Immature natural killer cell (primary cell): ENCODE measurements around the gene MLPH. TPM values are rescaled to one million over a fixed set of nuclear protein-coding genes. Genes with fewer than 3 reads are reported as not detected.

Experiments used
- DNase-seq, 3 donors: peaks; one replicate each; pipeline ENCODE4 v3.0.0; 2022; ENCODE audit warnings: mixed read lengths in 1 of 3
- H3K27ac Mint-ChIP-seq, 6 donors: one replicate each; pipeline ENCODE4 v1.8.0; 2020; ENCODE audit warnings: mixed read lengths in 6 of 6, mild to moderate bottlenecking in 5 of 6, inconsistent platforms in 4 of 6, moderate library complexity in 3 of 6
- H3K27me3 Mint-ChIP-seq, 3 donors: one replicate each; pipeline ENCODE4 v1.8.0; 2020 to 2021; ENCODE audit warnings: low read depth in 3 of 3, mild to moderate bottlenecking in 3 of 3, mixed read lengths in 3 of 3, moderate library complexity in 3 of 3, inconsistent platforms in 1 of 3
- H3K36me3 Mint-ChIP-seq, 3 donors: one replicate each; pipeline ENCODE4 v1.8.0; 2020; ENCODE audit warnings: mixed read lengths in 3 of 3, inconsistent platforms in 2 of 3, mild to moderate bottlenecking in 2 of 3
- H3K4me1 Mint-ChIP-seq, 2 donors: one replicate each; pipeline ENCODE4 v1.8.0; 2020; ENCODE audit warnings: inconsistent platforms in 2 of 2, mild to moderate bottlenecking in 2 of 2, mixed read lengths in 2 of 2, moderate library complexity in 1 of 2
- H3K4me3 Mint-ChIP-seq, 5 donors: one replicate each; pipeline ENCODE4 v1.8.0; 2020; ENCODE audit warnings: mild to moderate bottlenecking in 5 of 5, mixed read lengths in 5 of 5, inconsistent platforms in 3 of 5, moderate library complexity in 3 of 5
- H3K9me3 Mint-ChIP-seq, 6 donors: one replicate each; pipeline ENCODE4 v1.8.0; 2020; ENCODE audit warnings: mild to moderate bottlenecking in 6 of 6, mixed read lengths in 6 of 6, inconsistent platforms in 4 of 6, moderate library complexity in 3 of 6
- polyA plus RNA-seq, 3 donors: library from polyadenylated mRNA; unstranded; fragments of 300-500 nt; fragmentation: Illumina TruSeq; gene quantifications; one replicate each; pipeline ENCODE4 v1.2.3, GENCODE V29; 2021

MLPH gene
- polyA plus RNA-seq, 3 donors from 2014 or later: not detected

DNA sequence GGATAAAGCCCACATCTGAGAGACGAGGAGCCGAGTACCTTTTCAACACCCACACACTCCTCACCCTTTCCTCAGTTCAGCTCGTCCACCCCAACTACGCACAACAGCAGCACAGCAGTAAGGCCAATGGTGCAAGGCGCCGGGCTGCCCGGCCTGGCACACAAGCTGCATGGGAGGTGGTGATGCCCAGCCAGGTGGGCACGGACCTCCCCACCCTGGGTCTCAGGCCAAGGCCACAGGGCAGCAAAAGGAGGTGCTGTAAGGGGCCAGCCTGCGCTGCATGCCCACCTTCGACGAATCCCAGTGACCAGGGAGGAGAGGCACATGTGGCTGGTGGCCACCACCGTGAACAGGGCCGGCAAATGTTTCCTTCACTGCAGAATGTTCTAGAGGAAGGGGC is 36.5 kb upstream of the MLPH start:
- Mint-ChIP-seq H3K4me1 (no peaks in the 10 kb centered on the region), H3K4me3 (no peak overlapping the region), H3K27ac (no peak overlapping the region), H3K27me3 (peaks cover 0 to 8% (median 4%) of the 10 kb centered on the region in 3 donors), H3K9me3 (no peaks in the 10 kb centered on the region), H3K36me3 (no peaks in the 10 kb centered on the region)
- DNase-seq: no peak

DNA sequence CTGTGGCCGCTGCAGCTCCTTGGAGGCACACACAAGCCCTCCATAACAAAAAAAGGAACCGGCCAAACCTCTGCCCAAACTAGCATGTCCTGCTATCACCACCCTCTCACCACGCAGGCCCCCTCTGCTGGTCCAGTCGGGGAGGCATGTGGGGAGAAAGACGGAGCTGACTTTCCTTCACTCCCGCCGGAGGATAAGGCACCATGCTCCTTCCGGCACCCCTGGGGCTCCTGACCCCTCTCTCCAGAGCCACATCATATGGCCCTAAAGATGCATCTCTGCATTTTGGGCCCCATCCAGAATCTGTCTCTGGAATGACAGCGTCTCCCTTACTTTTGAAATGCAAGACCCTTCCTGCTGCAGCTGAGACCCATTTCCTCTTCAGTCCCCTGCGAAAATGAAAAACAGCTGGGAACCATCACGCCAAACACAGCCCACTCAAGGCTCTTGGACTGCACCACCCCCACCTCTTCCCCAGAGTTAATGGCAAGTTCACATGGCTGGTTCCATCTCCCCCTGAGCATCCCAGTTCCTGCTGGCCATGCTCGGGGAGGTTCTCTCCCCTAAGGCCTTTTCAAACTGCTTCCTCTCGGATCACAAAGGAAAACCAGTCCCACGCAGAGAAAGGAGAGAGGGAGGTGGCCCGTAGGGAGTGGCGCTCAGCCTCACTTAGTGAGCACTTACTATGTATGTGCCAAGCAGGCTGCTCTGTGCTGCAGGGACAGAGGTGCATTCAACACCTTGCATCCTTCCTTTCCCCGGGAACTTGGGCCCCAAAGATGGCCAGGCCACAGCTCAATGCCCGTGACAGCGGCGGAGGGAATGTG is 35.2 kb upstream of the MLPH start:
- no peak overlapping the region for H3K4me3 Mint-ChIP-seq
- no peak overlapping the region for H3K27ac Mint-ChIP-seq
- DNase-seq: no peak
- H3K9me3 Mint-ChIP-seq: no peaks in the 10 kb centered on the region
- H3K27me3 Mint-ChIP-seq: peaks cover 0 to 11% (median 4%) of the 10 kb centered on the region in 3 donors
- H3K4me1 Mint-ChIP-seq: no peaks in the 10 kb centered on the region
- no peaks in the 10 kb centered on the region for H3K36me3 Mint-ChIP-seq

DNA sequence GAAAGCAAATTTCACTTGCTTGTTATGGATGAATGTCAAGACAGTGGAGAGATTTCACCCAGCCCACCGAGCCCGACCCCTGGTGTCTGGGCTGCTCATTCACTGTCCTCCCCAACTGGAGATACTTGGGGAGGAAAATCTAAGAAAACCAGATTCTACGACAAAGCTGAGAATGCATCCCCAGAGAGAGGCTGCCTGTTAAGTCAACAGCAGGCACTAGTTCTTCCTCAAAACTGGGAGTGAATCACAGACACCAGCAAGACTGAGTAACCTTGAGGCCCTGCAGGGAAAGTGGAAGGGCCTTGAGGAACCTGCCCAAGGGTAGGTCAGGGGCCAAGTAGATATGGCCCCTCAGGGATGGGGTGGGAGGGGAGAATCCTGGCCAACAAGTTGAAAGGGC is 34.2 kb upstream of the MLPH start:
- Mint-ChIP-seq H3K36me3 (no peaks in the 10 kb centered on the region), H3K4me3 (no peak overlapping the region), H3K9me3 (no peaks in the 10 kb centered on the region), H3K27ac (peak overlapping the region in 1 of 6 donors; percentile 40), H3K27me3 (peaks cover 3 to 13% (median 6%) of the 10 kb centered on the region in 3 donors), H3K4me1 (no peaks in the 10 kb centered on the region)
- DNase-seq: no peak

DNA sequence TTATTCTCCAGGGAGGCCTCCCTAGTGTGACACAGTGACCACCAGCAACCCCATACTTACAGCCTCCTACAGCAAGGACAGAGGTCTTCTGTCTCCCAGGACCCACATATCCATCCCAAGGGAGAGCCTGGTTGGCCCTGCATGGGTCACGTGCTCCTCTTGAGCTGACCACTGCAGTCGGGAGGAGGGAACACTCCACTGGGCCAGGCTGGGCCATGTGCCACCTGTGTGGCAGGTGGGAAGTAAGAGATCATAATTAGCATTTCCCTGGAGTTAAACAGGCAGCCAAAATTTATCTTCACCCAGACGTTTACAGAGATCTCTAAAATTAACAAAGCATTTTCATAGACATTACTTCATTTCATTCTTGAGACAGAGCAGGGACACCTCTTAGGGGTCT is 33.4 kb upstream of the MLPH start:
- H3K36me3 Mint-ChIP-seq: no peaks in the 10 kb centered on the region
- no peaks in the 10 kb centered on the region for H3K9me3 Mint-ChIP-seq
- no peak overlapping the region for H3K27ac Mint-ChIP-seq
- no peak overlapping the region for H3K4me3 Mint-ChIP-seq
- peaks cover 3 to 13% (median 10%) of the 10 kb centered on the region in 3 donors for H3K27me3 Mint-ChIP-seq
- no peaks in the 10 kb centered on the region for H3K4me1 Mint-ChIP-seq
- DNase-seq: no peak

DNA sequence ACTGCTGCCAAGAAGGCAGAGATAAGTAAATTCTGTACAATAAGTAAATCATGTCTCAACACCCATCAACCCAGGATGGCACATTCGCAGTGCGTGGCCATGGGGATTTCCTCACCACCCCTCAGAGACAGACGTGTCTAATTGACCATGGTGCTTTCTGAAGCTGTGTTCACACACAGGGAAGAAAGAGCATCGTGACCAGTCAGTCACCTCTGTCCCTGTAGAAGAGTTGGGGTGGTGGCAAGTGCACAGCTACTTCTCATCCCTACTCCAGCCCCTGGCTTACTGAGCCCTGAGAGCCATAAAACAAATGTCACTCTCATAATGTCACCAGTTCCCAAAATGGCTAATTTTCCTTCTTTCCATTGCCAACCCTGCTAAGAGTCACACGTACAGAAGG is 31.3 kb upstream of the MLPH start:
- Mint-ChIP-seq H3K9me3 (no peaks in the 10 kb centered on the region), H3K4me3 (no peak overlapping the region), H3K36me3 (no peaks in the 10 kb centered on the region), H3K4me1 (no peaks in the 10 kb centered on the region), H3K27me3 (peaks cover 3 to 11% (median 10%) of the 10 kb centered on the region in 3 donors), H3K27ac (no peak overlapping the region)
- no peak for DNase-seq

DNA sequence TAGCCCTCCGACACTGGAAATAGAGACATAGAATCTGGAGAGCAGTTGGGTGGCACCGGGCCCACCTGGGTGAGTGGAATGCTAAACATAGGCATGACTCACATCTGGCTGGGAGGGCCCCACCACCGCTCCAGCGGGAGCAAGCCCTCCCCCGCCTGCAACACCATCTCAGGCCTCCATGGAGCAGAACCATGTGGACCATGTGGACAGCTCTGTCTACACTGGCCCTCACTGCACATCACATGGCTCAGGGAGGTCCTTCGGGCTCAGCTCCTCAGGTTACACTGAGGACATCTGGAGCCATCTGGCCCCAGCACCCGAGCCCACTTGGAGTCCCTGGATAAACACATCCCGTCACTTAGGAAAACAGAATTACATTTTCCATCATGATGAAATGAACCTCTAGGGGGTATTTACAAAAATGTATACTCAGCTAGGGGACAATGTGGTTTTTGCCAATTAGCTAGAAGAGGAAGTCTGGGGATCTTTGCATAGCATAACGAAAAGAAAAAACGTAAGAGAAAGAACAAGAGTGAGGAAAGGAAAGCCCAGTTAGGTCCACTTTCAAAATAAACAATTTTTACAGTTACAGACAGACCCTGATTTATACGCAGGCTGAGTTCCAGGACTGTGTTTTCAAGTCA is 30.7 kb upstream of the MLPH start:
- Mint-ChIP-seq H3K4me3 (no peak overlapping the region), H3K36me3 (no peaks in the 10 kb centered on the region), H3K27ac (no peak overlapping the region), H3K9me3 (no peaks in the 10 kb centered on the region), H3K27me3 (peaks cover 3 to 11% (median 10%) of the 10 kb centered on the region in 3 donors), H3K4me1 (no peaks in the 10 kb centered on the region)
- DNase-seq: no peak

DNA sequence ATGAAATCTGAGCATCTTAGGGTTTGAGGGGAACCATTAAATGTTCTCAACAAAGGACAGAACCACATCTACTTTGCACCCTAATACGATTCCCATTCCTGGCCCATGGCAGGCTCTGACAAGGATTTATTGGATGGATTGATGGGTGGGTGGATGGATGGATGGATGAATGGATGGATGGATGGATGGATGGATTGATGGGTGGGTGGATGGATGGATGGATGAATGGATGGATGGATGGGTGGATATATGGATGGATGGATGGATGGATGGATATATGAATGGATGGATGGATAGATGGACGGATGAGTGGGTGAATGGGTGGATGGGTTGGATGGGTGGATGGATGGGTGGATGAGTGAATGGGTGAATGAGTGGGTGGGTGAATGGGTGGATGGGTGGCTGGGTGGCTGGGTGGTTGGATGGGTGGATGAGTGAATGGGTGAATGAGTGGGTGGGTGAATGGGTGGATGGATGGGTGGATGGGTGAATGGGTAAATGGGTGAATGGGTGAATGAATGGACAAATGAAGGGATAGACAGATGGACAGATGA is 29.6 kb upstream of the MLPH start:
- H3K27me3 Mint-ChIP-seq: peaks cover 3 to 13% (median 11%) of the 10 kb centered on the region in 3 donors
- no peaks in the 10 kb centered on the region for H3K36me3 Mint-ChIP-seq
- H3K4me3 Mint-ChIP-seq: no peak overlapping the region
- no peak overlapping the region for H3K27ac Mint-ChIP-seq
- H3K4me1 Mint-ChIP-seq: no peaks in the 10 kb centered on the region
- no peaks in the 10 kb centered on the region for H3K9me3 Mint-ChIP-seq
- DNase-seq: no peak

DNA sequence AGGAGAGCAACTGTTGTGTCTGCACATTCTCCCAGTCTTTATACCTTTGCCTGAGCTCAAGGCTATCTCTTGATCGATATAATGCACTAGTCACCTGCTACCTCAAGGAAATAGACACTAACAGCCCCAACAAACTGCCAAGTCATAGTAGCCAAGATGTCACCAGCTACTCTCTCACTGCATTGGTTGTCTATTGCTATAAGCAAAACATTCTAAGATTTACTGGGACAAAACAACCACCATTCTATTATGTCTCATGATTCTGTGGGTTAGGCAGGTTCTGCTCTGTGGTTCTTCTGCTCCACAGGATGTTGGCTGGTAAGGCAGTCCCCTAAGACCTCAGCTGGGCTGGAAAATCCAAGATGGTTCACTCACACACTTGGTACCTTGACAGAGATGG is 28.5 kb upstream of the MLPH start:
- Mint-ChIP-seq H3K4me1 (no peaks in the 10 kb centered on the region), H3K27ac (no peak overlapping the region), H3K36me3 (no peaks in the 10 kb centered on the region)

DNA sequence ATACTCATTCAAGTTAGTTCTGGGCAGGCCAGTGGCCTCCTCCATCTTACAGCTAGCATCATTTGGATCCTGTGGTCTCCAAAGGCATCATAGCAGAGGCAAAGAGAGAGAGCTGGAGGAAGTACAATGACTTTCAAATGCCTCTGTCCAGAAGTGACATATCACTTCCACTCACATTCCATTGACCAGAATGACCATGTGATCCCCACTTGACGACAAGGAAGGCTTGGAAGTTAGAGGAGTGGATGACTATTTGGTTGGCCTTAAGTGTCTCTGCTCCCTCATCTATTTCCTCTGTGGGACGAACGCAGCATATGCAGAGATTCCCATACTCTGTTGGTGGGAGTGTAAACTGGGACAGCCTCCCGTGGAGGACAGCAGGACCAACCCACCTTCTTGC is 27.8 kb upstream of the MLPH start:
- no peak overlapping the region for H3K27ac Mint-ChIP-seq

More for the DNA sequence above, 28.5 kb upstream of the MLPH start:
- Mint-ChIP-seq H3K9me3 (no peaks in the 10 kb centered on the region), H3K4me3 (no peak overlapping the region), H3K27me3 (peaks cover 3 to 13% (median 11%) of the 10 kb centered on the region in 3 donors)
- DNase-seq: no peak

DNA sequence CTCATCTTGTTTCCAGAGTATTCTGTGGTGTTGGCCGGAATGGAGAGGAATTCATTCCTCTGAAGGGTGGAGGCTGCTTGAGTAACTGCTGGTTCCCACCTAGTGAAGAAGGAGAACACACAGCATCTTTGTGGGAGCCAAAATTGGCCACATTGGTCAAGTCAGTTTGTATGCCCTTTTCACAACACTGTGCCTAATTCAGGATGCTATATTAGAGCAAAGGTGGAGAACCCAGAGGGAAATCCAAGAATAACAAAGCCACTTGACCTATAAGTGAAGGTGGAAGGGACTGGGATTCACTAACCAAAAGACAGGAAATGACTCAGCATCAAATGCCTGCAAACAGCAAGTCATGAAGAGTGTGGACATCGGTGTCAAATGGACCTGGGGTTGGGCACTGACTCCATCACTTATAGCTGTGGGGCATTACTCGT is 27.3 kb upstream of the MLPH start:
- Mint-ChIP-seq H3K27ac (no peak overlapping the region), H3K9me3 (no peaks in the 10 kb centered on the region), H3K4me3 (no peak overlapping the region), H3K27me3 (peaks cover 3 to 15% (median 9%) of the 10 kb centered on the region in 3 donors), H3K4me1 (no peaks in the 10 kb centered on the region), H3K36me3 (no peaks in the 10 kb centered on the region)
- DNase-seq: no peak

More for the DNA sequence above, 27.8 kb upstream of the MLPH start:
- Mint-ChIP-seq H3K4me3 (no peak overlapping the region), H3K4me1 (no peaks in the 10 kb centered on the region), H3K27me3 (peaks cover 3 to 13% (median 9%) of the 10 kb centered on the region in 3 donors), H3K36me3 (no peaks in the 10 kb centered on the region), H3K9me3 (no peaks in the 10 kb centered on the region)
- DNase-seq: no peak

DNA sequence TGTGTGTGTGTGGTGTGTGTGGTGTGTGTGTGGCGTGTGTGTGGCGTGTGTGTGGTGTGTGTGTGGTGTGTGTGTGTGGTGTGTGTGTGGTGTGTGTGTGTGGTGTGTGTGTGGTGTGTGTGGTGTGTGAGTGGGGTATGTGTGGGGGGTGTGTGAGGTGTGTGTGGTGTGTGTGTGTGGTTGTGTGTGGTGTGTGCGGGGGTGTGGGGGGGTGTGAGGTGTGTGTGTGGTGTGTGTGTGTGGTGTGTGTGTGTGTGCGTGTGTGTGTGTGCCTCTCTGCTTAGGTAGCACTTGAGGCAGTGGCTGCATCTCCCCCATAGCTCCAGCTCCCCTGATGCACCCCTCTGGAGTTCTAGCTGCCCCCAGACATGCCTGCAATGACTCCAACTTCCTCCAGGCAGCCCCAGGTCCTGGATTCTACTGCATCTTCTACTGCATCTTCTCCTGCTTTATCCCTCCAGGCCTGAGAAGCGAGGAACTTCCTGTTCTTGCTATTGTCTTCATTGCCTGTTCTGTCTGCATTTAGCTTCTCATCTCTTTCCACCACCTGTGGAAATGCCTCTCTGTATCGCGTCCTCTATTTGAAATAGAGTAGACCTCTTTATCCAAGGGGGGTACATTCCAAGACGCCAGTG is 22.2 kb upstream of the MLPH start:
- Mint-ChIP-seq H3K36me3 (no peaks in the 10 kb centered on the region), H3K27ac (no peak overlapping the region), H3K4me3 (no peak overlapping the region), H3K27me3 (peaks cover 2 to 11% (median 2%) of the 10 kb centered on the region in 3 donors), H3K9me3 (no peaks in the 10 kb centered on the region), H3K4me1 (no peaks in the 10 kb centered on the region)
- no peak for DNase-seq

DNA sequence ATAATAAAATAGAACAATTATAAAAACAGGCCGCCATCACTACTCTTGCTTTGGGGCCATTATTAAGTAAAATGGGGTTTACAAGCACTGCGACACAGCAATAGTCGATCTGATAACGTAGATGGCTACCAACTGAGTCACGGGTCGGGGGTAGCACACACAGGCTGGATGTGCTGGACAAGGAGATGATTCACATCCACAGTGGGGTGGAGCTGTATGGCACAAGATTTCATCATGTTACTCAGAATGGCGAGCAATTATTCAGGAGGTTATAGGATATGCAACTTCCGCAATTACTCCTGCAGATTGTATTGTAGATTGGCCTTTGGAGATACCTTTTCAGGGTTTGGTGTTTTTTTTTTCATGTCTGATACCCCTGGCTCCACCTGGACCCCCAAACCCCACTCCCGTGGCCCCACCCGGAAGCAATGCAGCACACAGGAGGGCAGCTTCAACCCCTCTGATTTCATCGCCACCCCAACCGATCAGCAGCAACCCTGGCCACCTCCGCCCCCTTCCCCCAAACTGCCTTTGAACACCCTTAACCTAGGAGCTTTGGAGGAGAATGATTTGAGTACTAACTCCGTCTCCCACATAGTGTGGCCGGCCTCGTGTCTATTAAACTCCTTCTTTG is 21.4 kb upstream of the MLPH start:
- Mint-ChIP-seq H3K27me3 (peaks cover 2 to 11% (median 5%) of the 10 kb centered on the region in 3 donors), H3K9me3 (no peaks in the 10 kb centered on the region), H3K27ac (no peak overlapping the region), H3K4me1 (no peaks in the 10 kb centered on the region), H3K36me3 (no peaks in the 10 kb centered on the region), H3K4me3 (no peak overlapping the region)
- no peak for DNase-seq

DNA sequence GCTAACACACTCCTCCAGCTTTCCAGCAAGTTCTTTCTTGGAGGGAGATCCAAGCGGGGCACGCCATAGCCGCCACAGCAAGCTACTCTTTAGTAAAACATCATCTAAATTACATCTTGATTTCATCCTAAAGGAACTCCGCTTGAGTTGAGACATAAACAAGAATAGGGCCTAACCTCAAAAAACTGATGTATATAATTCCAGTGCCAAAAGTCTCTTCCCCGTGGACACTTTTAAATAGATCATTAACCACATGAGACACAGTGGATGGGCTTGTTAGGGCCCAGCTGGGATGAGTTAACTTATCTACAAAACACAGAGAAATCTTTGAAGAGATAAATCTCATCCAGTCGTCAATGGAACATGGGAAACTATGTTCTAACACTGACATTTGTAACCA is 20.8 kb upstream of the MLPH start:
- DNase-seq: no peak
- Mint-ChIP-seq H3K4me1 (no peaks in the 10 kb centered on the region), H3K4me3 (no peak overlapping the region), H3K9me3 (no peaks in the 10 kb centered on the region), H3K27me3 (peaks cover 2 to 11% (median 5%) of the 10 kb centered on the region in 3 donors), H3K27ac (peak overlapping the region in 1 of 6 donors; percentile 60), H3K36me3 (no peaks in the 10 kb centered on the region)
